Heart right ventricle (tissue), 16 donors: ENCODE measurements around the gene LRRC42. TPM values are rescaled to one million over a fixed set of nuclear protein-coding genes. Genes with fewer than 3 reads are reported as not detected.

ENCODE experiments used
- ATAC-seq, 8 donors: fragments of 200-7000 bp; cut with Tn5 transposase; one replicate each; pipeline ENCODE4 v1.9.1; 2020; ENCODE audit warnings: mild to moderate bottlenecking in 8 of 8, moderate library complexity in 8 of 8, moderate number of reproducible peaks in 1 of 8
- DNase-seq, 2 donors: peaks; one replicate each; pipeline ENCODE4 v3.0.0-alpha.2; 2020
- H3K27ac ChIP-seq, 10 donors: fragments of 200-600 bp; sonication (generic) in 2 of 10; one replicate each; pipeline versions ENCODE4 v1.5.0 to v1.8.0; 2020 to 2022; ENCODE audit warnings: mild to moderate bottlenecking in 3 of 10
- H3K27me3 ChIP-seq, 7 donors: fragments of 200-600 bp; one replicate each; pipeline ENCODE4 v1.8.0; 2021 to 2022; ENCODE audit warnings: mild to moderate bottlenecking in 2 of 7
- H3K36me3 ChIP-seq, 9 donors: fragments of 200-600 bp; sonication (generic) in 1 of 9; one replicate each; pipeline versions ENCODE4 v1.5.0 to v1.8.0; 2020 to 2022; ENCODE audit warnings: mild to moderate bottlenecking in 2 of 9
- H3K4me1 ChIP-seq, 9 donors: fragments of 200-600 bp; sonication (generic) in 1 of 9; one replicate each; pipeline versions ENCODE4 v1.5.0 to v1.8.0; 2020 to 2022; ENCODE audit warnings: mild to moderate bottlenecking in 4 of 9
- H3K4me3 ChIP-seq, 10 donors: fragments of 200-600 bp; sonication (generic) in 2 of 10; one replicate each; pipeline versions ENCODE4 v1.5.0 to v1.8.0; 2020 to 2022; ENCODE audit warnings: mild to moderate bottlenecking in 7 of 10, moderate library complexity in 2 of 10
- H3K9me3 ChIP-seq, 11 donors: fragments of 200-600 bp in 10 of 11; sonication (generic) in 2 of 11; one replicate each; pipeline versions ENCODE4 v1.5.0 to v1.8.0; 2013 to 2022; ENCODE audit warnings: mild to moderate bottlenecking in 2 of 11, control low read depth in 1 of 11, moderate library complexity in 1 of 11
- WGBS, 2 donors: extraction: QIAGEN DNeasy Blood & Tissue Kit; methylation state at CpG; one replicate each; pipeline ENCODE4 v1.1.7; 2013; ENCODE audit warnings: inconsistent platforms in 1 of 2; 5-methylcytosine and 5-hydroxymethylcytosine counted together
- intact Hi-C, 10 donors: fragments of 100-400 bp; cut with DNase I; formaldehyde crosslinking; loops; one replicate each; pipeline versions ENCODE4 v1.11.1 to v1.14.2; 2022
- polyA plus RNA-seq, 2 donors: library from polyadenylated mRNA; stranded (reverse); fragments of 200-250 nt; gene quantifications; one replicate each; pipeline ENCODE4 v1.2.3, GENCODE V29; 2013
- total RNA-seq, 10 donors: library from RNA; stranded (reverse); fragmentation: NEBNext Ultra II Directional in 3 of 10; extraction: Animal tissue kit (Norgen Biotek cat#: 25700) in 3 of 10; gene quantifications; one replicate each; pipeline versions ENCODE4 v1.2.1 to v1.2.4, GENCODE V29; 2021 to 2023
- TF ChIP-seq, protein P1 (sequence below), 9 donors: fragments of 200-600 bp; sonication (generic) in 2 of 9; IDR thresholded peaks; one replicate each; pipeline versions ENCODE4 v1.5.0 to v1.8.0; 2021 to 2022; ENCODE audit warnings: antibody characterized with exemption in 9 of 9, mild to moderate bottlenecking in 5 of 9, moderate library complexity in 1 of 9
- donor health status: Arrhythmogenic right ventricular cardiomyopathy.
- donor health status: ischemic (EF 13 %, LVEDD 7.1; RV severe dilation, severe dysfunction).
- donor health status: healthy with polysubstance abuse.
- donor health status: DM: no; HTN: yes; CAD: no.
- donor health status: DM: no; HTN: no; CAD: no.
- donor health status: ischemic (EF 25% LVEDD 6.9; RV normal size, moderate dysfunction).
- donor health status: ischemic (EF 25% LVEDD 5.7; RV mildly dilated, moderate dysfunction).
- donor health status: healthy.
- donor health status: DM: yes; HTN: yes; CAD: no.
- donor health status: Ischemic cardiomyopathy.
- donor health status: ischemic (EF 35%, LVEDD 5.7; RV mildly dilated, moderate dysfunction).
- donor health status: nonischemic (EF 11% LVEDD 7.7; RV severe dilation, severe dysfunction).
- donor health status: DM: yes; HTN: yes; CAD: no.
- donor health status: PGD.
- donor health status: ischemic (EF 29% LVEDD 5.4; RV normal size, mild dysfunction).
- donor health status: nonischemic (EF 23%, LVEDD 6.1; RV moderate dilation, normal function).

The LRRC42 gene
- total and polyA plus RNA-seq, 12 donors = 2.9 to 16.5 (median 13.9) TPM

DNA sequence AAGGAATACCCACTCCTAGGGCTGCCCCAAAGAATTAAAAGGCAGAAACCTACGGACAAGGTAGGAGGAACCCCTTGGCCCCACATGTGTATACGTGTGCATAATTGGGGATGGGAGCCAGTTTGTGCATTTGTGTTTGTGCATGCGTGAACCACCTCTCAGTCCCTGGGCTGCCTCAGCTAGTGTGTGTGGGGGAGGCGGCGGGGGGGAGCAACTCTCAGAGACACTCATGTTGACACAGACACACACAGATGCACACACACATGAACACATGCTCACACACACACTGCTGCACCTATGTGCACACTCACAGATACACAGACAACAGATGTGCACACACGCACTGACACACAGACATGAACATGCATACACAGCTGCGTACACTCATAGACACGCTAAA lies 66.7 kb downstream of the LRRC42 start:
- Histone ChIP-seq H3K4me1 (no peaks in the 10 kb centered on the region), H3K36me3 (no peaks in the 10 kb centered on the region), H3K27me3 (peaks cover 0 to 54% (median 19%) of the 10 kb centered on the region in 7 donors), H3K27ac (no peak overlapping the region), H3K4me3 (no peak overlapping the region), H3K9me3 (no peaks in the 10 kb centered on the region)
- ATAC-seq (no peak), DNase-seq (no peak)
- 84 to 85% methylated on average over 8 of the region's 8 CpGs for WGBS, 2 donors
- intact Hi-C loops = no loop called here
- TF ChIP-seq, protein P1, sequence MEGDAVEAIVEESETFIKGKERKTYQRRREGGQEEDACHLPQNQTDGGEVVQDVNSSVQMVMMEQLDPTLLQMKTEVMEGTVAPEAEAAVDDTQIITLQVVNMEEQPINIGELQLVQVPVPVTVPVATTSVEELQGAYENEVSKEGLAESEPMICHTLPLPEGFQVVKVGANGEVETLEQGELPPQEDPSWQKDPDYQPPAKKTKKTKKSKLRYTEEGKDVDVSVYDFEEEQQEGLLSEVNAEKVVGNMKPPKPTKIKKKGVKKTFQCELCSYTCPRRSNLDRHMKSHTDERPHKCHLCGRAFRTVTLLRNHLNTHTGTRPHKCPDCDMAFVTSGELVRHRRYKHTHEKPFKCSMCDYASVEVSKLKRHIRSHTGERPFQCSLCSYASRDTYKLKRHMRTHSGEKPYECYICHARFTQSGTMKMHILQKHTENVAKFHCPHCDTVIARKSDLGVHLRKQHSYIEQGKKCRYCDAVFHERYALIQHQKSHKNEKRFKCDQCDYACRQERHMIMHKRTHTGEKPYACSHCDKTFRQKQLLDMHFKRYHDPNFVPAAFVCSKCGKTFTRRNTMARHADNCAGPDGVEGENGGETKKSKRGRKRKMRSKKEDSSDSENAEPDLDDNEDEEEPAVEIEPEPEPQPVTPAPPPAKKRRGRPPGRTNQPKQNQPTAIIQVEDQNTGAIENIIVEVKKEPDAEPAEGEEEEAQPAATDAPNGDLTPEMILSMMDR (IDR thresholded peaks at IDR 0.05) = no peak

DNA sequence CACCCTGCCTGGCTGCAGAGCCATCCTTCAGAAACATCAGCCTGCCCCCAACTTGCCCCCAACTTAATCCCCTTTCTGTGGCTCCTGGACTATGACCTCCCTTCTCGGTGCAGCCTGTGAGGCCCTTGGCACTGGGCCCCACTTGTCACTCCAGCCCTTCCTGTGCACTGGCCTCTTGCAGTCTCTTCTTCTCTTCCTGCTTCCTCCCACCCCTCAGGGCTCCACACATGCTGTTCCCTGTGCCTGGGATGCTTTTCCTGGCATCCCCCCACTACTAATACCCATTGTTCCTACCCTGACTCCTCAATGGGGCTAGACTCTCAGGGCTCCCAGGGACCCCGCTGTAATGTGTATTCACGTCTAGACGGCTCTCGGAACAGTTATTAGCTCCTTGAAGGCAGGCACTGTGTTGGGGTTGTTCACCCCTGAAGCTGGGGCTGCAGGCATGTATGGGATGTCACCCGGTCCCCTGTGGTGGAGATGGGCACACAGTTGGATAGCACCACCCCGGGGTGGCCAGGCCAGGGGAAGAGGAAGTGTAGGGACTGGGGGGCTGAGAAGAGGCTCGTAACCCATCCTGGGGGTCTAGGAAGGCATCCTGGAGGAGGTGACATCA lies 67.4 kb downstream of the LRRC42 start:
- intact Hi-C loops = no loop called here
- Histone ChIP-seq H3K9me3 (no peaks in the 10 kb centered on the region), H3K27ac (no peak overlapping the region), H3K36me3 (no peaks in the 10 kb centered on the region), H3K27me3 (peaks cover 0 to 54% (median 19%) of the 10 kb centered on the region in 7 donors), H3K4me3 (no peak overlapping the region), H3K4me1 (no peaks in the 10 kb centered on the region)
- no peak for ATAC-seq
- TF ChIP-seq, protein P1 (IDR thresholded peaks at IDR 0.05) = no peak
- WGBS, 2 donors = 78 to 79% methylated on average over 8 of the region's 8 CpGs
- DNase-seq = no peak

- TF ChIP-seq, protein P1 (IDR thresholded peaks at IDR 0.05) = no peak
- no peak overlapping the region for H3K27ac ChIP-seq
- intact Hi-C loops = no loop called here
- no peak overlapping the region for H3K4me3 ChIP-seq
- DNase-seq = no peak
- no peak for ATAC-seq
- H3K9me3 ChIP-seq = no peaks in the 10 kb centered on the region
- WGBS, 2 donors = 44 to 48% methylated on average over 15 to 17 of the region's 17 CpGs
- H3K27me3 ChIP-seq = peaks cover 0 to 54% (median 19%) of the 10 kb centered on the region in 7 donors
- no peaks in the 10 kb centered on the region for H3K4me1 ChIP-seq
- H3K36me3 ChIP-seq = no peaks in the 10 kb centered on the region
Measured at GRCh38 chr1:54014009-54014629, 68.0 kb downstream of the LRRC42 start.

GRCh38 chr1:54016343-54017282 lies 70.5 kb downstream of the LRRC42 start:
- Histone ChIP-seq H3K36me3 (no peaks in the 10 kb centered on the region), H3K4me1 (no peaks in the 10 kb centered on the region), H3K4me3 (no peak overlapping the region), H3K27me3 (peaks cover 0 to 40% (median 19%) of the 10 kb centered on the region in 7 donors), H3K27ac (no peak overlapping the region), H3K9me3 (no peaks in the 10 kb centered on the region)
- TF ChIP-seq, protein P1 (IDR thresholded peaks at IDR 0.05) = no peak
- DNase-seq (no peak), ATAC-seq (no peak)
- 60 to 61% methylated on average over 8 of the region's 8 CpGs for WGBS, 2 donors
- intact Hi-C loops = no loop called here
